HCT116 (cell line): ENCODE data around the gene LOXHD1.

Experiments
- CTCF ChIP-seq, 3 experiments: fragments of 200-600 bp in 1 of 3; sonication (generic) in 1 of 3; IDR thresholded peaks in 2 of 3; conservative IDR thresholded peaks in 1 of 3; 2 replicates each; pipeline ENCODE4 v1.5.1; 2012 to 2017; ENCODE audit warnings: low read depth in 2 of 3, low read length in 2 of 3, antibody characterized with exemption in 1 of 3, borderline replicate concordance in 1 of 3, control low read depth in 1 of 3, mild to moderate bottlenecking in 1 of 3, mixed read lengths in 1 of 3, mixed run types in 1 of 3, moderate library complexity in 1 of 3; ENCODE audit not compliant: insufficient read depth in 1 of 3
- POLR2A ChIP-seq: IDR thresholded peaks from 2 replicates; pipeline ENCODE4 v1.7.0; 2011; ENCODE audit warnings: borderline replicate concordance; ENCODE audit not compliant: insufficient read depth, insufficient read length; ENCODE audit errors: extremely low read depth
- RAD21 ChIP-seq: IDR thresholded peaks from 2 replicates; pipeline ENCODE4 v1.6.1; 2012; ENCODE audit warnings: low read depth, mild to moderate bottlenecking
- YY1 ChIP-seq: IDR thresholded peaks from 2 replicates; pipeline ENCODE4 v1.6.1; 2011; ENCODE audit warnings: low read length, low read depth, moderate library complexity, mild to moderate bottlenecking; ENCODE audit not compliant: insufficient replicate concordance; ENCODE audit errors: extremely low read depth

- TF ChIP-seq CTCF (IDR thresholded peaks at IDR 0.05 in 2 of 3, conservative IDR thresholded peaks at IDR 0.05 in 1 of 3; ENCODE audit: borderline replicate concordance in 1 of 3, insufficient read depth in 1 of 3, low read depth in 2 of 3, low read length in 2 of 3): peak; percentile 51 to 80 (median 79)
- peak; percentile 61 for TF ChIP-seq RAD21
- no peak for TF ChIP-seq POLR2A
- no peak for TF ChIP-seq YY1
These were observed 175.8 kb downstream of the LOXHD1 start for GRCh38 chr18:46481048-46481846.
